Activated T-cell treated with anti-CD3 and anti-CD28 coated beads for 4 hours (primary cell): ENCODE data around the gene SLC12A8.

ENCODE experiments used
- DNase-seq: peaks from one replicate; pipeline ENCODE4 v3.0.0-alpha.2; 2020

Gene SLC12A8

DNA sequence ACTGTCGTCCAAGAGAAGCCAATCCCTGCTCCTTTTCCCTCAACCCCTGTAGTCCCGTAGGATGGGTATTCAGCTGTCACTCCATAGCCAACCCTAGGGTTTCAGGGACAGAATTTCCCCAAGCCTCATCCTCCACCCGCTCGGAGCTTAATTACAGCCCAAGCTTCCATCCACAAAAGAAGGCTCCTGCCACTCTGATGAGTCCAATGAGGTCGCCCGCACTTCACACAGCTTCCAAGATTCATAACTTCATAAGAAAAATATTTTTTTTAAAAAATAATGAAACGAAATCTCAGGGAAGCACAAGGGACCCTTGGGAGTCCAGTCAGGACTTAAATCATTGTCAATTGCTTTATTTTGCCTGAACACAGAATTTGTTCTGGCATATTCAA, 75.6 kb downstream of the SLC12A8 start:
- DNase-seq: no peak

- no peak for DNase-seq
Measured at GRCh38 chr3:125136515-125136914, 76.0 kb downstream of the SLC12A8 start.

GRCh38 chr3:125134952-125135351, 77.6 kb downstream of the SLC12A8 start:
- DNase-seq: no peak

GRCh38 chr3:125132815-125133214, 79.7 kb downstream of the SLC12A8 start:
- DNase-seq: no peak

- no peak for DNase-seq
Measured at GRCh38 chr3:125129512-125129997, 83.0 kb downstream of the SLC12A8 start.

DNA sequence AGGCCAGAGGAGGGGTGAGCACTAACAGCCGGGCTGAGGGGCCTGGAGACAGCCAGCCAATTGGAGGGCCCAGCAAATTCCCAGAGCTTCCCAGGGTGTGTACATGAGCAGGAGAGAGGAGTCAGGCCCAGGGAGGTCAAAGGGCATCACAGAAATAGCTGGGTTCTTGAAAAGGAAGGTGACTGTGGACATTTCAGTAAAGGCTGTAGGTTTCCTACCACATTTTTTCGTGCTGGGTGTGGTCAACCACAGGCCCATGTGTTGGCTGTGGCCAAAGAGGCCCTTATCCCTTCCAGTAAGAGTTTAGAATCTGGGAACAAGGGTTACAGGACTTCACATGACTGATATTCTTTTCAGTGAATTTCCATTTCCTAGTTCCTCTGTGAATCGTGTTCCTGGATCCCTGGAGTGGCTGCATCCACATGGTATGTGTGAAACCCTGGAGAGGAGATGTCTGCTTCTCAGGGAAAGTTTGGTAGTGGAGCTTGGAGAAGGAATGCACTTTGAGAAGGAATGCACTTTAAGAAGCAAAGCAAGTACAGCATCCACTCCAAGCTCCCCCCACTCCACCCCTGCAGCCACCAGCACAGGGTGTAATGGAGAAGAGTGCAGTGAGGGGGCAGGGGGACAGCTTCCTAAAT, 83.6 kb downstream of the SLC12A8 start:
- no peak for DNase-seq

DNA sequence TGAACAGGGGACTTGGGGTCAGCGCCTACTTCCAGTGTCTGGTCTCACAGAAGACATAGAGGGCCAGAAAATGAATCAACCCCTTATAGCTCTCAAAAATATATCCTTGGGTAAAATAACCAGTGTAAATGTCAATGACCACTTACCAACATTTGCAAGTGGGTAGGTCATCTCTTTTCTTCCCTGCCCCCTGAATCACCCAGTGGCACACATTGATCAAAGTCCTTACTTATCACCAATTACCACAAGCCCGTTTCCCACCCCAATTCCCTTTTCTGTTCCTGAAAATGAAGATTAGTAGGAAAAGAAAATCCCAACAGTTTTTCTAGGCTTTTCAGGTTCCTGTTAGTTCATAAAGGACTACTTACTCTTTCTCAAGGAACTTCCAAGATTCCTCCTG, 86.2 kb downstream of the SLC12A8 start:
- no peak for DNase-seq

GRCh38 chr3:125125821-125126245, 86.7 kb downstream of the SLC12A8 start:
- no peak for DNase-seq

DNA sequence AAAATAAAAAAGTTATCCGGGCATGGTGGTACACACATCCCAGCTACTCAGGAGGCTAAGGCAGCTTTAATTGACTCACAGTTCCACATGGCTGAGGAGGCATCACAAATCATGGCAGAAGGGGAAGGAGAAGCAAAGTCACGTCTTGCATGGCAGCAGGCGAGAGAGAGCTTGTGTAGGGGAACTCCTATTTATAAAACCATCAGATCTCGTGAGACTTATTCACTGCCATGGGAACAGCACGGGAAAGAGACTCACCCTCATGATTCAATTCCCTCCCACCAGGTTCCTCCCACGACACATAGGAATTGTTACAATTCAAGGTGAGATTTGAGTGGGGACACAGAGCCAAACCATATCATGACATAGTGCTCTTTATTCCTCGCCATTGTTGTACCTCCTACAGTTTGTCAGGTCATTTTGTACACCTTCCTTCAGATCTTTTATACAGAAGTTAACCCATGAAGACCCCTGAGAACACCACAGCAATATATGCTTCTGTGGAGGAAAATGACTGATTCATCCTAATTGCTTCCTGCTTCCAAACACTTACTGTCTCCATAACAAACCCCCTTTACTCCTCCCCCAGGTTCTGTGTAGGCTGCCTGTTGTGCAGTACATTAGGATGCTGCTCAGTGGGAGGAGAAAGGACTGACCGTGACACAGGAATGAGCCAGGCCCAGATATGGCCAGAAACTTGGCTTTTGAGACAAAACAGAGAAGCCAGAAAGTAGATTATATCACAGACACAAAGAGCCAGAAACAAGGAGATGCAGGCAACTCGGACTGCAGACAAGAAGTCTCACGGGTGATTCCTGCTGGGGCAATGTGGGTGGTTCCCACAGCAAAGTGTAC, 88.9 kb downstream of the SLC12A8 start:
- DNase-seq: no peak

- DNase-seq: no peak
Measured at GRCh38 chr3:125121246-125122010, 91.1 kb downstream of the SLC12A8 start.

- no peak for DNase-seq
Measured at GRCh38 chr3:125120379-125121122, 92.0 kb downstream of the SLC12A8 start.

DNA sequence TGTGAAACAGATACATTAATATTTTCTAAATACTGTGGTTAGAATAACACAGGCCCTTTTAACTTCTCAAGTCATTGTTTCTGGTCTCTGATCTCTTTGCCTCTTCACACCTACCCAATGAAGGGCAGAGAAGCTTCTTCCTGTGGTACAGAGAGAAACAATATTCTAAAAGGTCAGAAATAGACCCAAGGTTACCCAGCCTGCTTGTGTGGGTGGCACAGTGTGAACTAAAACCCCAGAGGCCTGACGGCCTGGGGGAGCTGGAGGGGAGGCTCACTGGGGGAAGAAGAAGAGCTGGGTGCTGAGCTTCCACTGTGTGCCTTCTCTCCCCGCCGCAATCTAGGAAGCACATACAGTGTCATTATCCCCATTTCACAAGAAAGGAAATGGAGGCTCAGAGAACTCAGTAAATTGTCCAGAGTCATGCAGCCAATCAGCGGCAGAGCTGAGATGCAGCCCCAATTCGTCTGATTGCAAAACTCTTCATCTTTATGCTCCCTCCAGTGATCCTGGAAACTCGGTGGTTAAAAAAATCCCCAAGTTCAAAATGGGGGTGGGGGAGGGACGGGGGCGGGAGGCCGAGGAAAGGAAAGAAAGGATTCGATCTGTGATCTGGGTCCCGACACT, 92.7 kb downstream of the SLC12A8 start:
- no peak for DNase-seq

GRCh38 chr3:125118600-125118999, 93.9 kb downstream of the SLC12A8 start:
- DNase-seq: no peak

DNA sequence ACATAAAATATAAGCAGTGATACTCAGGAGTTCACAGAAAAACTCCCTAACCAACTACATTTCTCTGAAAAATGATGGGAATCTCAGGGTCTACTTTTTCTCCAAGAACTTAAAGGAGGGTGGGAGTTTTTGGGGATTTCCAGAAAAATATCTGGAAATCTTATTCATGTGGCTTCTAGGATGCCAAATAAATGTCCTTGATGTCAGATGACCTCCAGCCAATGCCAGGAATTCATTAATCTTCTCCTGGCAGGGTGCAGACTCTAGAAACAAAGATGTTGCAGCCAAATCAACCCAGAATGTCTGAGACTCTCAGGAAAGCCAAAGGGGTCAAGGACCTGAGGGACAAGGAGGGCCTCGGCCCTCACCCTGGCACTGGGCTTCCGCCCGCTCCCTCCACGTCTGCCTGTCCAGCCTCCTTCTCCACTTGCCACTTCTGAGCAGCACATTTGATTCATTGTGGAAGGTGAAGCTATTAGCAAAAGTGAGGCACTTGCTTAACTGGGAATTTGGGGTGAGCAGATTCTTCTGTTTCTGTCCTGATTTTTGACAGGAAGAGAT, 94.8 kb downstream of the SLC12A8 start:
- DNase-seq: no peak

GRCh38 chr3:125116311-125117080, 96.1 kb downstream of the SLC12A8 start:
- no peak for DNase-seq

GRCh38 chr3:125115640-125116039, 96.9 kb downstream of the SLC12A8 start:
- no peak for DNase-seq

DNA sequence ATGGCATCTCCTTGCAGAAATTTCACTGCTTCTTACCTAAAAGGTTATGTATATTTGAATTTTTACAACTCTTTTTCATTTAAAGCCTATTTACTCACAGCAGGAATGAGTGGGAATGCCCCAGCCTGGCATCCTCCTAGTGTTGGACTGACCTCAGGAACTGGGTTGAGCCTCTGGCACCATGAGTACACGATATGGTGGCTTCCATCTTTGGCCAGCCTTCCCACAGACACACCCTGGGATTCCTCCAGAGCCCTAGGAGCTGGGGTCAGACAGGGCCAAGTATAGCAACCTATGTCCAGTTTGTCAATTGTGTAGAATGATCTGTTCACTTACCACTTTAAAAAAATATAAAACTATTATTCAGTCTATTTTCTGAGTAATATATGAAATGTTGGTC, 99.6 kb downstream of the SLC12A8 start:
- no peak for DNase-seq

GRCh38 chr3:125110876-125111480, 101.6 kb downstream of the SLC12A8 start:
- no peak for DNase-seq

DNA sequence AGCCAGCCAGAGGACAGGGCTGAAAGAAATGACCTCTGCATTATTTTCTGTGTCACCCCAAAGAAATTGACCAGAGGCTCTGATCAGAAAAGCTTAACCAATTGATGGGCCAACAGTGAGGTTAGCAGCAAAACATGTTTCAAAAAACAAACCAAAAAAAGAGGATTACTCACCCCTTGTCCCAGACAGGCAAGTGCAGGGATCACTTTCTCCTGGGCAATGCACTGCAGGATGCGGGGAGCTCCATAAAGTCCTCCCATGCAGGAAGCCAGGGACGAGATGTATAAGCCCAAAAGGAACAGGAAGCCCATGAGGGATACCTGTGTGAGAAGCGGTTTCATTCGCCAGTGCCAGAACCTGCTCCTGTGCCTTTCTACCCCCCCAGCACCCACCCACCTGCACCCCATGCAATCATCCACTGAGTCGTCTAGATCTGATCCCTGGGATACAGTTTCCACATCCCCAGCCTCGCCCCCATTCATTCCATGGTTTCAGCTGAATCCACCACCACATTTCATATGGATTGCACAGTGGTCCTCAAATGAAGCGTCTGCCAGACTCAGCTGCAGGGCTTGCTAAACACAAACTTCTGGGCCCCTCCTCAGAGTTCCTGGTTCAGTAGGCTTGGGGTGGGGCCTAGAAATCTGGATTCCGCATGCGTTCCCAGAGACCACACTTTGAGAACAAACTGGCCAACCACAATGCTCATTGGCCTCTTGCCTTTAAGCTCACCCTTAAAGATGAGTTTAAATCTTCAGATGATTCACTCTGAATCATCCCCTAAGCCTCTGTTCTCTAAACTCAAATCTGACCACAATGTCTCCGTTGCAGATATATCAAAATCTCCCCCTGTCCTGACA, 102.3 kb downstream of the SLC12A8 start:
- no peak for DNase-seq

DNA sequence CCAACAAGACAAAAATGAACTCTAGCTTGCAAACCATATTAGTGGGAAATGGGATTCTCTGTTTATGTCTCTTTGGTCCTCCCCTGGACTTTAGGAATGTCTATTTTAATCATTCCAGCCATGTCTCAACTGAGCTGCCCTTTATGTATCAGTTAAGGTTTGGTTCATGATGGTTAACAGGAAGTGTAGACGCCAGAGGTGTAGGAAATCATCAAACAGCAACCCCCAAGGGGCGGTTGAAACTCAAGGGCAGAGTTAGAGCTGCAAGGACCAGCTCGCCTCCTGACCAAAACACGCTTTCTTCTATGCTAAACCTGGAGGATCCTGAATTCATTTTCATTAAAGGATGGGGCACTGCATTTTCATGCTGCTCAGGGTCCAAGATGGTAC, 103.0 kb downstream of the SLC12A8 start:
- DNase-seq: no peak
